HG03175 (cell line): ENCODE measurements around the gene SULF2.

Source experiments
- ATAC-seq: cut with Tn5 transposase; IDR thresholded peaks from one replicate; pipeline ENCODE4 v1.9.1; 2021; ENCODE audit warnings: mild to moderate bottlenecking, moderate library complexity; ENCODE audit not compliant: unreplicated experiment

The SULF2 gene

DNA sequence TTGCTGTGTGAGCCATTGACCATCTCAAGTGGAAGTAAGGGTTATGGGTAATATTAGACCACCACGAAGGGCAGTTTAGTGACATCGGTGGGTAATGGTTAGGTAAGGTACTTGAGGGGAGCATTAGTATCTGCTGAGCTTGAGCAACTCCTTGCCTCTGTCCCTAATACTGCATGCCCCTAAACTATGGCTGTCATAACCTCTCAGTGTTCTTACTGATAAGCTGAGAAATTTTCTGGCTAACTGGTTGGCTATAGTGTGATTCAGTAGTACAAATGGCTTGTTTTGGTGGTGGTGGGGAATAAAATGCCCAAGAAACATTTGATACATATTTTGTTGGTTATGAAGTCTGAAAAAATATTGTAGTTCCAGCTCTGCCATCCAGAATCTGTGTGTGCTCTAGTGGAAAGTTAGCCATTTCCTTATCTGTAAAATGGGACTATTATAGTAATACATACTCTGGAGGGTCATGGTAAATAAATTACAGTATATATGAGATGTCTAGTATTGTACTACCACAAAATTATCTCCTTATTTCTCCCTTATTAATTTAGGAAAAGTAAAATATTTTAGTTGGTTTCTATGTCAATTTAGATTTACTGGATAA lies 170.5 kb downstream of the SULF2 start:
- no peak for ATAC-seq

DNA sequence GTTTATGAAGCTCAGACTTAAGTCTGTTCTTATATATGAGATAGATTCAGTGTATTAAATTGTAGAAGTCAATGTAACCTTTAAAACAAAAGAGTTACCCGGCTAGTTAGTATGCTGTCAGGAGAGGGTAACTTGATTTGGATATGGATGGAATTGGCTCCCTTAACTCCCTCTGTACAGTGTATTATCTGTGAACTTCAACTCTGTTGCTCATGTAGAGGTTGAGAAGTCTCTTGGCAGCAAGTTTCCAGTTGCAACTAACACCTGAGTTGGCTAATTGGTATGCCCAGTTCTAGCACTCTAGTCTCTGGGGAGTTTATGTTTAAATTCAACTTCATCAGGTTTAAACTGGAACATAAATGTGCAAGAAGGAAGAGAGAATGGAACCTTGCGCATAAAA lies 172.6 kb downstream of the SULF2 start:
- ATAC-seq, result no peak

- no peak for ATAC-seq
These were observed 173.5 kb downstream of the SULF2 start for GRCh38 chr20:47611785-47612184.

DNA sequence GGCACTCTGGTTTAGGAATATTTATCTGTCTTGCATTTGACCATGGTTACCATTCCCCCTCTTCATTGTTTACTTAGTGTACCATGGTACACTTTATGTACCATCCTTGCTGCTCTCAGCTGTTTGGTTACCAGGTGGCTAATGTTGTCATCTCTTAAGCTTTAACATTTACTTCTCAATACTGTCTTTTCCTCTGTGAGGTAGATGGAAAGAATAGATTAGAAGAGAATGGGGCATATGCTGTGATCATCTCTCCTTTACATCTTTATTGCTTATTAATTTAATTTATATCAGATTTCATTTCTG lies 174.4 kb downstream of the SULF2 start:
- ATAC-seq, result no peak

- peak; percentile 62 for ATAC-seq
These were observed 174.9 kb downstream of the SULF2 start for GRCh38 chr20:47610247-47610944.

- no peak for ATAC-seq
These were observed 176.3 kb downstream of the SULF2 start for GRCh38 chr20:47609001-47609400.
